ENCODE measurements around the gene RASSF6.

Gene RASSF6

GRCh38 chr4:73589261-73589847, 30.9 kb downstream of the RASSF6 start:
- Histone ChIP-seq H3K4me1 (ENCODE audit: insufficient read depth, low read length, poor library complexity, severe bottlenecking) (no peaks in the 10 kb centered on the region), H3F3A (ENCODE audit: low read depth) (no peaks in the 10 kb centered on the region), H3K9me2 (replicated peaks; ENCODE audit: low read depth, low read length) (no peaks in the 10 kb centered on the region)

GRCh38 chr4:73588613-73589012, 31.6 kb downstream of the RASSF6 start:
- no peaks in the 10 kb centered on the region for H3K27me3 ChIP-seq (ENCODE audit: insufficient read depth, low read length, poor library complexity, severe bottlenecking)
- no peaks in the 10 kb centered on the region for H3K9me2 ChIP-seq (replicated peaks; ENCODE audit: low read depth, low read length)
- H3K9ac ChIP-seq (ENCODE audit: low read depth, low read length, poor library complexity, severe bottlenecking): no peak overlapping the region
- no peak overlapping the region for H2AFZ ChIP-seq (ENCODE audit: low read length)
- H3K4me1 ChIP-seq (ENCODE audit: insufficient read depth, low read length, poor library complexity, severe bottlenecking): no peaks in the 10 kb centered on the region
- TF ChIP-seq EZH2phosphoT487 (IDR thresholded peaks at IDR 0.05; ENCODE audit: borderline replicate concordance) (no peak), CTCF (conservative IDR thresholded peaks at IDR 0.05; ENCODE audit: low read length) (no peak)
- H4K20me1 ChIP-seq (ENCODE audit: insufficient read depth, low read length, poor library complexity, severe bottlenecking): no peaks in the 10 kb centered on the region
- no peaks in the 10 kb centered on the region for H3K9me3 ChIP-seq (ENCODE audit: insufficient read depth, low read depth, low read length)
- H3K79me2 ChIP-seq (ENCODE audit: insufficient read depth, low read length): no peaks in the 10 kb centered on the region
- no peak overlapping the region for H3K4me2 ChIP-seq (ENCODE audit: low read depth, low read length, poor library complexity, severe bottlenecking)
- no peaks in the 10 kb centered on the region for H3F3A ChIP-seq (ENCODE audit: low read depth)
- no peaks in the 10 kb centered on the region for H3K36me3 ChIP-seq (ENCODE audit: insufficient read depth, low read length)
- no peak overlapping the region for H3K4me3 ChIP-seq (ENCODE audit: low read length, poor library complexity, severe bottlenecking)

More at GRCh38 chr4:73589261-73589847, 30.9 kb downstream of the RASSF6 start:
- Histone ChIP-seq H3K36me3 (ENCODE audit: insufficient read depth, low read length) (no peaks in the 10 kb centered on the region), H3K27me3 (ENCODE audit: insufficient read depth, low read length, poor library complexity, severe bottlenecking) (no peaks in the 10 kb centered on the region), H3K4me2 (ENCODE audit: low read depth, low read length, poor library complexity, severe bottlenecking) (no peak overlapping the region), H3K9ac (ENCODE audit: low read depth, low read length, poor library complexity, severe bottlenecking) (no peak overlapping the region), H3K79me2 (ENCODE audit: insufficient read depth, low read length) (no peaks in the 10 kb centered on the region), H3K4me3 (ENCODE audit: low read length, poor library complexity, severe bottlenecking) (no peak overlapping the region), H2AFZ (ENCODE audit: low read length) (no peak overlapping the region), H4K20me1 (ENCODE audit: insufficient read depth, low read length, poor library complexity, severe bottlenecking) (no peaks in the 10 kb centered on the region), H3K9me3 (ENCODE audit: insufficient read depth, low read depth, low read length) (no peaks in the 10 kb centered on the region)
- no peak for TF ChIP-seq EZH2phosphoT487 (IDR thresholded peaks at IDR 0.05; ENCODE audit: borderline replicate concordance)
- no peak for TF ChIP-seq CTCF (conservative IDR thresholded peaks at IDR 0.05; ENCODE audit: low read length)

- no peak overlapping the region for H3K9ac ChIP-seq (ENCODE audit: low read depth, low read length, poor library complexity, severe bottlenecking)
- no peak overlapping the region for H2AFZ ChIP-seq (ENCODE audit: low read length)
- no peaks in the 10 kb centered on the region for H3F3A ChIP-seq (ENCODE audit: low read depth)
- no peaks in the 10 kb centered on the region for H3K79me2 ChIP-seq (ENCODE audit: insufficient read depth, low read length)
- no peaks in the 10 kb centered on the region for H3K27me3 ChIP-seq (ENCODE audit: insufficient read depth, low read length, poor library complexity, severe bottlenecking)
- H3K4me3 ChIP-seq (ENCODE audit: low read length, poor library complexity, severe bottlenecking): no peak overlapping the region
- H3K4me1 ChIP-seq (ENCODE audit: insufficient read depth, low read length, poor library complexity, severe bottlenecking): no peaks in the 10 kb centered on the region
- no peaks in the 10 kb centered on the region for H3K36me3 ChIP-seq (ENCODE audit: insufficient read depth, low read length)
- H3K4me2 ChIP-seq (ENCODE audit: low read depth, low read length, poor library complexity, severe bottlenecking): no peak overlapping the region
- no peaks in the 10 kb centered on the region for H3K9me2 ChIP-seq (replicated peaks; ENCODE audit: low read depth, low read length)
- no peaks in the 10 kb centered on the region for H4K20me1 ChIP-seq (ENCODE audit: insufficient read depth, low read length, poor library complexity, severe bottlenecking)
- H3K9me3 ChIP-seq (ENCODE audit: insufficient read depth, low read depth, low read length): no peaks in the 10 kb centered on the region
- TF ChIP-seq CTCF (conservative IDR thresholded peaks at IDR 0.05; ENCODE audit: low read length): no peak
- TF ChIP-seq EZH2phosphoT487 (IDR thresholded peaks at IDR 0.05; ENCODE audit: borderline replicate concordance): no peak
These were observed 33.6 kb downstream of the RASSF6 start for GRCh38 chr4:73586666-73587065.

Measured in Loucy (cell line).